ENCODE measurements around the gene SLAMF6.
"Not testable (repeated sequence)": the region's sequence is repeated elsewhere in the genome, so short reads cannot be mapped to it uniquely, and the experiment has no call there.

GRCh38 chr1:160559437-160559836, 36.4 kb upstream of the SLAMF6 start:
- TF ChIP-seq POLR2A, POLR2AphosphoS5, CTCF, EP300 (IDR thresholded peaks at IDR 0.05): not testable (repeated sequence)
